ENCODE data around the gene HTRA3. TPM values are rescaled to one million over a fixed set of nuclear protein-coding genes. Genes with fewer than 3 reads are reported as not detected.

The HTRA3 gene
- total RNA-seq: 1.0 and 2.2 TPM in 2 replicates

DNA sequence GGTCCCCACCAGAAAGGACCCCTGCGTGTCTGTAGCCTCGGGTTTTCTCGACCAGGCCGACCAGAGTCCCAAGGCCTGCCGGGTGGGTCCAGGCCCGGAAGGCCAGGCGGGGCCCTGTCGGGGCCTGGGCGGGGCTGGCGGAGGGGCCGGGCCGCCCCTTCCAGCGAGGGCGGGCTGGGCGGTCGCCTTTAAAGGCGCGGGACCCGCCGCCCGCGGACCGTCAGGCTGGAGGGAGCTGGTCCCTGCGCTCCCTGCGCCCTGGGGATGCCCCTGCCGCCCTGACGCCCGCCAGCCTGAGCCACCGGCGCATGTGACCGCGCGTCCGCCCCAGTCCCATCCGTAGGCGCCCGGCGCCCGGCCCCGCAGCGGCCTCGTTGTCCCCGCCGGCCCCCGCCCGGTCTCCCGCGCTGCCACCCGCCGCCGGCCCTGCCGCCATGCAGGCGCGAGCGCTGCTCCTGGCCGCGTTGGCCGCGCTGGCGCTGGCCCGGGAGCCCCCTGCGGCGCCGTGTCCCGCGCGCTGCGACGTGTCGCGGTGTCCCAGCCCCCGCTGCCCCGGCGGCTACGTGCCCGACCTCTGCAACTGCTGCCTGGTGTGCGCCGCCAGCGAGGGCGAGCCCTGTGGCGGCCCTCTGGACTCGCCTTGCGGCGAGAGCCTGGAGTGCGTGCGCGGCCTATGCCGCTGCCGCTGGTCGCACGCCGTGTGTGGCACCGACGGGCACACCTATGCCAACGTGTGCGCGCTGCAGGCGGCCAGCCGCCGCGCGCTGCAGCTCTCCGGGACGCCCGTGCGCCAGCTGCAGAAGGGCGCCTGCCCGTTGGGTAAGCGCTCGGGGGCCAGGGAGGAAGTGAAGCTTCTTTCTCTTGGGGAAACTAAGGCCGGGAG lies at the start of gene HTRA3:
Gene HTRA3 (plus strand): TSS at position 220 of the 883 bp plus-strand sequence. CDS start 215 bp downstream, at position 435.

Other genes starting within 250 kb of the HTRA3 start
- gene ABLIM2, start 110.9 kb upstream of the HTRA3 start, total RNA-seq: 1.5 and 5.4 TPM in 2 replicates
- gene SH3TC1, start 70.5 kb upstream of the HTRA3 start, total RNA-seq: 78.8 and 129 TPM in 2 replicates
- 21.0 and 21.1 TPM in 2 replicates for gene ACOX3, start 171.0 kb downstream of the HTRA3 start, total RNA-seq
- gene TRMT44, start 171.0 kb downstream of the HTRA3 start, total RNA-seq: 6.7 and 9.5 TPM in 2 replicates